GM19035 (cell line): ENCODE data around the gene STH.

ENCODE experiments used
- ATAC-seq: cut with Tn5 transposase; IDR thresholded peaks from one replicate; pipeline ENCODE4 v1.9.1; 2021; ENCODE audit not compliant: unreplicated experiment

The STH gene

DNA sequence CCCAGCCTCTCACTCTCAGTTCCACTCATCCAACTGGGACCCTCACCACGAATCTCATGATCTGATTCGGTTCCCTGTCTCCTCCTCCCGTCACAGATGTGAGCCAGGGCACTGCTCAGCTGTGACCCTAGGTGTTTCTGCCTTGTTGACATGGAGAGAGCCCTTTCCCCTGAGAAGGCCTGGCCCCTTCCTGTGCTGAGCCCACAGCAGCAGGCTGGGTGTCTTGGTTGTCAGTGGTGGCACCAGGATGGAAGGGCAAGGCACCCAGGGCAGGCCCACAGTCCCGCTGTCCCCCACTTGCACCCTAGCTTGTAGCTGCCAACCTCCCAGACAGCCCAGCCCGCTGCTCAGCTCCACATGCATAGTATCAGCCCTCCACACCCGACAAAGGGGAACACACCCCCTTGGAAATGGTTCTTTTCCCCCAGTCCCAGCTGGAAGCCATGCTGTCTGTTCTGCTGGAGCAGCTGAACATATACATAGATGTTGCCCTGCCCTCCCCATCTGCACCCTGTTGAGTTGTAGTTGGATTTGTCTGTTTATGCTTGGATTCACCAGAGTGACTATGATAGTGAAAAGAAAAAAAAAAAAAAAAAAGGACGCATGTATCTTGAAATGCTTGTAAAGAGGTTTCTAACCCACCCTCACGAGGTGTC is 26.6 kb downstream of the STH start:
- ATAC-seq = no peak

DNA sequence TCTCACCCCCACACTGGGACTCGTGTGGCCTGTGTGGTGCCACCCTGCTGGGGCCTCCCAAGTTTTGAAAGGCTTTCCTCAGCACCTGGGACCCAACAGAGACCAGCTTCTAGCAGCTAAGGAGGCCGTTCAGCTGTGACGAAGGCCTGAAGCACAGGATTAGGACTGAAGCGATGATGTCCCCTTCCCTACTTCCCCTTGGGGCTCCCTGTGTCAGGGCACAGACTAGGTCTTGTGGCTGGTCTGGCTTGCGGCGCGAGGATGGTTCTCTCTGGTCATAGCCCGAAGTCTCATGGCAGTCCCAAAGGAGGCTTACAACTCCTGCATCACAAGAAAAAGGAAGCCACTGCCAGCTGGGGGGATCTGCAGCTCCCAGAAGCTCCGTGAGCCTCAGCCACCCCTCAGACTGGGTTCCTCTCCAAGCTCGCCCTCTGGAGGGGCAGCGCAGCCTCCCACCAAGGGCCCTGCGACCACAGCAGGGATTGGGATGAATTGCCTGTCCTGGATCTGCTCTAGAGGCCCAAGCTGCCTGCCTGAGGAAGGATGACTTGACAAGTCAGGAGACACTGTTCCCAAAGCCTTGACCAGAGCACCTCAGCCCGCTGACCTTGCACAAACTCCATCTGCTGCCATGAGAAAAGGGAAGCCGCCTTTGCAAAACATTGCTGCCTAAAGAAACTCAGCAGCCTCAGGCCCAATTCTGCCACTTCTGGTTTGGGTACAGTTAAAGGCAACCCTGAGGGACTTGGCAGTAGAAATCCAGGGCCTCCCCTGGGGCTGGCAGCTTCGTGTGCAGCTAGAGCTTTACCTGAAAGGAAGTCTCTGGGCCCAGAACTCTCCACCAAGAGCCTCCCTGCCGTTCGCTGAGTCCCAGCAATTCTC is 27.4 kb downstream of the STH start:
- ATAC-seq = no peak

DNA sequence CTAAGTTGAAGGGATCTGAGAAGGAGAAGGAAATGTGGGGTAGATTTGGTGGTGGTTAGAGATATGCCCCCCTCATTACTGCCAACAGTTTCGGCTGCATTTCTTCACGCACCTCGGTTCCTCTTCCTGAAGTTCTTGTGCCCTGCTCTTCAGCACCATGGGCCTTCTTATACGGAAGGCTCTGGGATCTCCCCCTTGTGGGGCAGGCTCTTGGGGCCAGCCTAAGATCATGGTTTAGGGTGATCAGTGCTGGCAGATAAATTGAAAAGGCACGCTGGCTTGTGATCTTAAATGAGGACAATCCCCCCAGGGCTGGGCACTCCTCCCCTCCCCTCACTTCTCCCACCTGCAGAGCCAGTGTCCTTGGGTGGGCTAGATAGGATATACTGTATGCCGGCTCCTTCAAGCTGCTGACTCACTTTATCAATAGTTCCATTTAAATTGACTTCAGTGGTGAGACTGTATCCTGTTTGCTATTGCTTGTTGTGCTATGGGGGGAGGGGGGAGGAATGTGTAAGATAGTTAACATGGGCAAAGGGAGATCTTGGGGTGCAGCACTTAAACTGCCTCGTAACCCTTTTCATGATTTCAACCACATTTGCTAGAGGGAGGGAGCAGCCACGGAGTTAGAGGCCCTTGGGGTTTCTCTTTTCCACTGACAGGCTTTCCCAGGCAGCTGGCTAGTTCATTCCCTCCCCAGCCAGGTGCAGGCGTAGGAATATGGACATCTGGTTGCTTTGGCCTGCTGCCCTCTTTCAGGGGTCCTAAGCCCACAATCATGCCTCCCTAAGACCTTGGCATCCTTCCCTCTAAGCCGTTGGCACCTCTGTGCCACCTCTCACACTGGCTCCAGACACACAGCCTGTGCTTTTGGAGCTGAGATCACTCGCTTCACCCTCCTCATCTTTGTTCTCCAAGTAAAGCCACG is 28.3 kb downstream of the STH start:
- ATAC-seq = no peak

DNA sequence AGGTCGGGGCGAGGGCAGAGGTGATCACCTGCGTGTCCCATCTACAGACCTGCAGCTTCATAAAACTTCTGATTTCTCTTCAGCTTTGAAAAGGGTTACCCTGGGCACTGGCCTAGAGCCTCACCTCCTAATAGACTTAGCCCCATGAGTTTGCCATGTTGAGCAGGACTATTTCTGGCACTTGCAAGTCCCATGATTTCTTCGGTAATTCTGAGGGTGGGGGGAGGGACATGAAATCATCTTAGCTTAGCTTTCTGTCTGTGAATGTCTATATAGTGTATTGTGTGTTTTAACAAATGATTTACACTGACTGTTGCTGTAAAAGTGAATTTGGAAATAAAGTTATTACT is 28.9 kb downstream of the STH start:
- ATAC-seq = no peak

DNA sequence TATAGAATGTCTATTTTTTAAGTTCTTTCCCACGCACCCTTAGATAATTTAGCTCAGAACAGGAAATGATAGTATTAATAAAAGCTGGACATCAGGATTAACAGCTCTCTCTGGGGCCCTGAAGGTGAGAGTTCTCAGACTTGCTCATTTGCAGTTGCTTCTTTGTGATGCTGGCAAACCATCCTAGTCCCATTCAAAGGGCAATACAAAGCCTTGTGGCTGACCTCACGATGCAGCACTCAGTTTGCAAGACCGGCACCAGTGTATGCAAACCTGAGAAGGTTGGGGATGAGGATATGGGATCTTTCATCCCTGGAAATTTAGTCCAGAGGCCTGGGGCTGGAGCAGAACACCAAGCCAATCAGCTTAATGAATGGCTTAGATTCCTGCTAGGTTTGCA is 29.3 kb downstream of the STH start:
- ATAC-seq = no peak

DNA sequence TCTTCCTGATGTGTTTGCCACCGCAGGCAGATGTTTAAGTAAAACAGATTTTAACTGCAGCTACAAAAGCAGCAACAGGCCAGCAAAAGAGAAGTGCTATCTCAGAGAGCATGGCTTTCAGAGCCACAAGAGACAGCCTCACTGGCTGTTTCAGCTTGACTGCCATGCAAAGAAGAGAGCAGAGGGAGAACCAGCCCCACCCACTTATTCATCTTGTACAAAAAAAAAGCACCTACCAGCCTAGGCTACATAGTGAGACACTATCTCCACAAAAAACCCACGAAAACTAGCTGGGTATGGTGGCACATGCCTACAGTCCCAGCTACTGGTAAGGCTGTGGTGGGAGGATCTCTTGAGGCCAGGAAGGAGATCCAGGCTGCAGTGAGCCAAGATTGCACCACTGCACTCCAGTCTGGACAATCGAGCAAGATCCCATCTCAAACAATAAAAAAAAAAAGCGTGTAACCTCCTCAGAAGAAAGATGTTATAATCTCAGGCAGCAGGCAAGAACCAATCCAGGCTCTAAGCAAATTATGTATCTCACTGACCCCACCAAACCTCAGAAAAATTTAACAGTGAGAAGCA is 30.0 kb downstream of the STH start:
- no peak for ATAC-seq

DNA sequence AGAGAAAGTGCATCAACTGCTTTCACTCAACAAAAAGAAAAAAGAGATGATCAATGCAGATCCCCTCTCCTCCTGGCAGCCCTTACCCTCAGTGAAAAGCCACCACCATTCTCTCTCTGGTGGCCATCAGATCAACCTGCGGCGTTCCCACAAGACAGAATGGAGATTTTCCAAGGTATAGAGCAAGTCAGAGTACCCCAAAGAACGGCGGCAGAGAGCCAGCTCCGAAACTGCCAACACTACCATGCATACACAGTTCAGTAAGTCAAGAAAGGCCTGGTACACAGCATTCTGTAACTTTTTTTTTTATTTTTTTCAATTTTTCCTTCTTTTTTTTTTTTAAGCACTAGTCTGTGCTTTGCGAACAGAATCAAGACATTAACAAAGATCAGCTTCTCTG is 30.6 kb downstream of the STH start:
- ATAC-seq = no peak

DNA sequence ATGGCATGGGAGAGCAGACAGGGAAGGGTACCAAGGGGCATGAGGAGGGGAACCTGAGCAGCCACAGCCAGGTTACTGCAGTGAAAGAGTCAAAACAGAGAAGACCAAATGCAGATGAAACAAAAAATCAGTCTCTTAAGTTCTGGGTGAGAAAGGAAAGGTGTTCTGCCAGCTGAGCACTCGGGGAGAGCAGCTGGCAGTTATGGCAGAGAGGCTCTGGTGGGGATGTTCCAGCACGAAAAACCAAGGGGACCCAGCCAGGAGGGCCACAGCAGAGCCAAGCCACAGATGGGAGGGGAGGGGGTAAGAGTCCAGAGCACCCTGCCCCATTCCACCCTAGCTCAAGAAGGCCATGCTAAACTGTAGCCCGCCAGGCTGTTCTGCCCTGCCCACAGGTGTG is 31.7 kb downstream of the STH start:
- ATAC-seq = no peak

DNA sequence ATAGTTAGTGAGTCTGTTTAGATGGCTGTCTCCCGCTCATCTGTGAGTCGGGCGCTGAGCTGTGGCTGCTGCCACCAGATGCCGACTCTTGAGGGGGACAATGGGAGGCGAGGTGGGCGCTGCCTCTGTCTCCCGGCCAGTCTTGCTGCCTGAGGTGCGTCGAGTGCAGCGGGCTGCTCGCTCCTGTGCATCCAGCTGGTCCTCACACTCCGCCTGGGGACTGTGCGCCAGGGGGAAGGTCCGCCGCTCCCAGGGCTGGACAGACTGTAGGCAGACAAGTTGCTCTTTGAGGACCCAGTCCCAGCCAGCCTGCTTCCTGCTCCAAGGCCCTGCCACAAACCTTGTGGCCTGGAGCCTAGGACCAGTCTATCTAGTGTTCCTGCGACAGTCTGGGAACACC is 32.4 kb downstream of the STH start:
- no peak for ATAC-seq

DNA sequence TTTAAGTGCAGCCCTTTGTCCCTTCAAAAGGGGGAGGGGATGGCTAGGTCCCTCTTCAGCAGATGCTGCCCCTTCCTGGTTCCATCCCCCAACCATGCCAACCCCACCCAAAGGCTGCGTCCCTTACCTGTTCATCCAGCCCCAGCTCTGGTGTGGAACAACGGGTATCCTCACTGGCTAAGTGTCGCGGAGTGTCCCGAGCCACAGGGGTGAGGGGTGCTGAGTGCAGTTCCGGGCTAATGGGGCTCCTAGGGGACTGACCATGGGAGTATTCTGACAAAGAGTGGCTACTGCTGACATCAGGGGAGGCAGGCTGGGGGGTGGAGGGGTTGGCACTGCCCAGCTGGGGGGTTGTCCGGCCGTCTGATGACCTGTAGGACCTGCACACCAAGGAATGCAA is 32.9 kb downstream of the STH start:
- ATAC-seq = no peak

DNA sequence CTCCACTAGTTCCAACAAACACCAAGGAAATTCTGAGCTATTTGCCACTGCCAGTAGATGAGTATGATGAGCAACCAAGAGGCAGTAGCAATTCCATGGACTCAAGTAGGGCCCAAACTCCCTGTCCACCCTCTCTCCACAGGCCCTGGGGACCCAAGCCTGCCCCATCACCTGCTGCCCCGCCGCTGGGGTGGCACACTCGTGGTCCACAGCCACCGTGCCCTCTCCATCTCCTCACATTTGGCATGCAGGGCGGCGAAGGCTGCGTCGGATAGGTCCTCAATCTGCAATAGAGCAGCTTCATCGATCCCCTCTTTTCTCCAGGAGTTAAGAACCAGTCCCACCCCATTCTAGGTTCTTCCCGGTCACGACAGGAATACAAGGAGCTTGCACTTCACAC is 33.9 kb downstream of the STH start:
- no peak for ATAC-seq

DNA sequence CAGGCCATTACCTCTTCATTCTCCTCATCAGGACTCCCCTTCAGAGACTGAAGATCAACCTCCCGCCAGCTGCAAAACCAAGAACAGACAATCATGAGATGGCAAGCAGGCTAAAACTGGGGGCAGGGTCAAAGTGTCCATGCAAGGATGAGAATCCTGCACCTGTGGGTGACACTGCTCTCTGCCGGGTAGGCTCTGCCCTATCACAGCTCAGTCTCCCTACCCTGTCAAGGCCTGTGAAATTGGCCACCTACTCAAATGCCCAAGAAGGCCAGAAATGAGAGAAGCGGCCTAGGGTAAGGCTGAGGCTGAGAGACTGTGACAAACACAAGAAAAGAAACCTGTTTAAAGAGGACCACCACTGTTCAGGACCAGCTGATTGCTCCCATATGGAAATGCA is 34.3 kb downstream of the STH start:
- ATAC-seq = no peak

DNA sequence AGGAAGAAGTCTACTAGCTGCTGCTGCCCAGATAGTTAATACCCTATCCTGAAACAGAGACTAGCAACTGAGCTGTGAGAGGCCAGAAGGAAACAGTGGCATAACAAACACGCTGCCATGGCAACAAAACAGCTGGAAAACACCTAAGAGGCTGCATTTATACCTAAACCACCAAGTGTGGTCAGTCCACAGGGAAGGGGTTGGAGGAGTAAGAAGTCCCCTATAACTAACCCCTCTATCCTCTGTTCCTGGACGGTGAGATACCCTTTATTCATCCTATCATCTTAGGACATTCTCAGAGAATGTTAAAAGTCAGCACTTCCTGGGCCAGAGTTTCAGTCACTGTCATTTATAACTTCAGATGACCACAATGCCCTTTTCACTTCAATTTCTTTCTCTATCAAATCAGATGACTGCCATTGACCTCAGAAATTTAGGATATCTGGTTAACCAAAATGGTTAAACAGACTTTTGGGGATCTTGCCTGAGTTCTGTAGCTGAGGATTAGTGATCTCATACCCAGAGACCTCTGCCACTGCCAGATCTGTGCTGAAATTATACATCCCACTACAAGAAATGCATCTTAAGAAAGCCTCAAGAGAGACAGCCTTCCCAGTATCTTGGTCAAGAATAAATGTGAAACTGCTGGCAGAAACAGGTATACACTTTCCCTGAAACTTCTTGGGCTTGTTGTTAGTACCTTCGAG is 36.2 kb downstream of the STH start:
- no peak for ATAC-seq

DNA sequence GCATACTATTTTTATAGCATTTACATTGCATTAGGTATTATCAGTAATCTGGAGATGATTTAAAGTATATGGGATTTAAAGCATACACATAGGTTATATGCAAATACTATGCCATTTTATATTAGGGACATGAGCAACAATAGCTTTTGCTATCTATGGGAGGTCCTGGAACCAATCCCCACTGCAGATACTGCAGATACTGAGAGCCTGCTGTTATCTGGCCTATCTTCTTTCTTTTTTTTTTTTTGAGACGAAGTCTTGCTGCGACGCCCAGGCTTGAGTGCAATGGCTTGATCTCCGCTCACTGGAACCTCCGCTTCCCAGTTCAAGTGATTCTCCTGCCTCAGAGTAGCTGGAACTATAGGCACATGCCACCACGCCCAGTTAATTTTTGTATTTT is 37.4 kb downstream of the STH start:
- no peak for ATAC-seq

DNA sequence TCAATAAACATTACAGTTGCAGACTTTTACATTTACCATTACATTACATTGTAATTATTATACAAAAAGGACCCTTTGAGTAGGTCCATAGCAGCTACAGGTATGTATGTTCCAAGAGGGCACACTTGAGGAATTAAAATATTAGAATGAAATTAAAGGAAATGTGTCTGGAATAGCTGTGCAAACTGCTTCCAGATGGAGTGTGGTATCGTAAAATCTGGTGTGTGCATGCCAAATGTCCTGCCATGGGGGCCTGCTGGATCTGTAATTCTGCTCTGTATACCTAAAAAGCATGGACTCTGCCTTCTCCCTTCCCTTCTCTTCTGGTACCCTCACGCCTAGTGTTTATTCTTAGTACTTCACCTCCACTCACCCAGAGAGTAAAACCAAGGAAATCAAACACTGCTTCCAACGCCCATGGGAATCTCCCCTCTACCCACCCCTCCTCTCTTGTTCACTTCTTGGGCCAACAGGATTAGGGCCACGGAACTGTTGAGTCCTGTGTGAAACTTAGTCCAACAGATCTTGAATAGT is 38.7 kb downstream of the STH start:
- no peak for ATAC-seq

DNA sequence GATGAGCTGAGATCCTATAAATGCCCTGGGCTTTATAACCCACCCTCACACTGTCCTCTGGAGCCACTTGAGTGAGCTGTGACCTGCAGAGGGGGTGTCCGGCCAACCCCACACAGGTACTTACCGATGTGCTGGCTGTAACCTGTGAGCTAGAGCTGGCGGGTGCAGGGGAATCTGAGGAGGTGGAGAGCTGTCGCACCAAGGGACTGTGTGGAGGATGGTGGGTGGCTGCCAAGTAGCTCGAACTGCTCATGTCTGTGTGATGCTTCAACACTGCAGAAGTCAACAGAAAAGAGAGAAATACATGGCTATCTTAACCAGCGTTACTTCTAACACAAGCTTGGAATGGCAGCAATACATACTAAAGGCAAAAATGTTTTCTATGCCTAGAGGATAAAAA is 39.4 kb downstream of the STH start:
- ATAC-seq = no peak

DNA sequence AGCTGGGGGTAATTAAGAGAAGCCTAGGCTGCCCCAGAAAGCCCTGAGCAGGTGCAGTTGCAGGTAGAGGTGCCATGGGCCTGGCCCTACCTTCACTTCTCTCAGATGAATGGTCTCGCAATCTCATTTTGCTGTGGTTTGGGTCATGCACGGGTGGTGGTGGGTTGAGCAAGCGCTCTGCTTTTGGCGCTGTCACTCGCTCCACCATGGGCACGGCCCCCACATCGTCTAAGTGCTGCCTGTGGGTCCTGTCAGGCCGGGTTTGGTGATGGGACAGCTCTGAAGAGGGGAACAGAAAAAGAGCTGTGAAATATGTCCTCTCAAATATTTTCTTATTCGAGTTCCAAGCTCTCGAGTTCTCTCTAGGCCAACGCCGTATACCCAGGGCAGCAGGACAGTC is 39.9 kb downstream of the STH start:
- ATAC-seq = no peak

DNA sequence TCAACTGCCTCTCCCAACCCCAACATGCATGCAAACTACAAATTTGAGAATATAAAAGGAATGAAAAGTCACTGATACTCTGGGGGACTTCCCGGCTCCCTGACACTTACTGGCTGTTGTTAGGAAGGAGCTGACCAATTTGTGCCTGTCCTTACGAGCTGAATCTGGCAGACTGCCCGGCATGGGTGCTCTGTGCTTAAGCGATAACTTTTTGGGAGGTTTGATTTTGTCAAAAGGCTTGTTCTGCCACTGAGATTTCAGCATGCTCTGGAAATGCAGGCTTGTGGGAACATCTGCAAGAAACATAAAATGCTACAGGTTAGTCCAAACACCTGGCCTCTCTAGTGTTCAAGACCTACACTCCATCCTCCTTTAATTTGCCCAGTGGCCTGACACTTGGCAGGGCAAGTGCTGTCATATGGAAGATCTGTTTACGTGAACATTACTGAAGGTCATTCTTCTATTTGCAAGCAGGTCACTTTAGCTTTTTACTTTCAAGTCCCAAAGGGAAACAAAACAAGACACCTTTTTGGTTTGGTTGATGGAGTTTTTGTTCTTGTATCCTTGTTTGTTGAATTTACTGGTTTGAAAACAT is 40.6 kb downstream of the STH start:
- no peak for ATAC-seq

DNA sequence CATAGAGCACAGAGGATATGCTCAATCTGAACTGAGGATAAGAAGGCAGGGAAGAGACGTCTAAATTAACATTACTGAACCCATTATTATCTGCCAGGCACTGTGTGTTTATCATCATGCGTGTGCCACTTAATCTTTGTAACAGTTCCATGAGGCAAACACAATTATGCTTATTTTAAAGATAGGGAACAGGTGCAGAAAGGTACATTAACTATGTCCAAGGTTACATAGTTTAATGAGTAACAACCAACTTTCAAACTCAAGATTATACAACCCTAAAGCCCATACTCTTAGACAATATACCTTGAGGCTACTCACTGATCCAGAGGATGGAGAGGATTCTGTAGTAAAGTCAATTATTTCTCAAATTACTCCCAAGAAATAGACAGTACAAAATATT is 43.2 kb downstream of the STH start:
- ATAC-seq = no peak

DNA sequence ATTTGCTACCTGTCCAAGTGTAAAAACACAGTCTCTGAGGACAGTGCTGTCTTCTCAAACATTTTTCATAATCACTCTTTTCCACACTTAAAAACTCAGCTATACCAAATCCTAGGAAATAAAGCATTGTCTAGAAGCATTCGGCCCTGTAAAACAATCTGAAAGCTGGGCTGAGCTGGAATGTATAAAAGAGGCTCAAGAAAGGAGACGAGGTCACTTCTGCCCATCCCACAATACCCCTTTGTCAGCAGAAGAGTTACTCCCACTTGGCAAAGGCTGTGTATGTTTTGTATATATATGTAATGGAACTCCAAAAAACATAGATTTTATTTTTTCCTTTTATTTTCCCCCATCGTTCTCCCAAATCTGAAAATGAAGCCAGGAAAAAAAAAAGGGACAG is 43.9 kb downstream of the STH start:
- no peak for ATAC-seq
